Measurements from ENCODE around the gene FKBP6.

DNA sequence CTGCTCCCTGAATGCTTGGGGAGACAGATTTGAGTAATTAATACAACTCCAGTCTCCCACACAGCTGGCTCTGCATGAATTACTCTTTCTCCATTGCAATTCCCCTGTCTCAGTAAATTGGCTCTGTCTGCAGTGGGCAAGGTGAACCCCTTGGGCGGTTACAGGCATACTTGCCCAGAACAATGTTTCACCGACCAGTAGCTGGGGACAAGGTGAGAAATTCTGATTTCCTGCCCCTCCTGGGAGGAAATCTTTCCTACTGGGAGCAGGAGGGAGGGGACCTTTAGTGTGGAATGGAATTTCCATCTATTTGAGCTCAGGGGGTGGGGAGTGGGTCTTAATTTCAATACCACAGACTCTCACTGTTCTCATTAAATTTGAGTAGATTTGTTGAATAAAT, 63.4 kb downstream of the FKBP6 start:
- TF ChIP-seq, protein P1, sequence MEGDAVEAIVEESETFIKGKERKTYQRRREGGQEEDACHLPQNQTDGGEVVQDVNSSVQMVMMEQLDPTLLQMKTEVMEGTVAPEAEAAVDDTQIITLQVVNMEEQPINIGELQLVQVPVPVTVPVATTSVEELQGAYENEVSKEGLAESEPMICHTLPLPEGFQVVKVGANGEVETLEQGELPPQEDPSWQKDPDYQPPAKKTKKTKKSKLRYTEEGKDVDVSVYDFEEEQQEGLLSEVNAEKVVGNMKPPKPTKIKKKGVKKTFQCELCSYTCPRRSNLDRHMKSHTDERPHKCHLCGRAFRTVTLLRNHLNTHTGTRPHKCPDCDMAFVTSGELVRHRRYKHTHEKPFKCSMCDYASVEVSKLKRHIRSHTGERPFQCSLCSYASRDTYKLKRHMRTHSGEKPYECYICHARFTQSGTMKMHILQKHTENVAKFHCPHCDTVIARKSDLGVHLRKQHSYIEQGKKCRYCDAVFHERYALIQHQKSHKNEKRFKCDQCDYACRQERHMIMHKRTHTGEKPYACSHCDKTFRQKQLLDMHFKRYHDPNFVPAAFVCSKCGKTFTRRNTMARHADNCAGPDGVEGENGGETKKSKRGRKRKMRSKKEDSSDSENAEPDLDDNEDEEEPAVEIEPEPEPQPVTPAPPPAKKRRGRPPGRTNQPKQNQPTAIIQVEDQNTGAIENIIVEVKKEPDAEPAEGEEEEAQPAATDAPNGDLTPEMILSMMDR (IDR thresholded peaks at IDR 0.05; ENCODE audit: insufficient read depth, low read depth, low read length), result no peak
- TF ChIP-seq EZH2 (IDR thresholded peaks at IDR 0.05; ENCODE audit: insufficient read depth, low read length), result no peak
